Measurements from ENCODE around the gene ANKRA2. TPM values are rescaled to one million over a fixed set of nuclear protein-coding genes. Genes with fewer than 3 reads are reported as not detected.

The ANKRA2 gene
- total RNA-seq, 2 donors from 2014 or later, result 14.2 to 20.5 TPM

DNA sequence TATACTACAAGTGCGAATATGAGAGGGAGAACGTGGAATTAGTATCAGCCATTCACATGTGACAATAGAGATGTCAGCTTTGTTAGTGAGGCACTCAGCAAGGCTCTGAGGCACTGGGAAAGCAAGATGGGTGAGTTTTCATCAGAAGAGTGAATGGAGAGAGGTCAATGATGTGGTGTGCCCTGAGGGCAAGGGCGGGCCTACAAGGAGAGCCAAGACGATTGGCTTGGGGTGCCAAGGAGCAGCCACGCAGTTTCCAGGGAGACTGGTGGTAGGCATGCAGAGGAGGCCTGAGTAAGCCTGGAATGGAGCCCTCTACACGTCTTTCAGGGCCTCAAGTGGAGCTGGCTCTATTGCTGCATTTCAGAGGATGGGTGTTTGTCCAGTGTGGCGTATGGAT, 42.5 kb downstream of the ANKRA2 start:
- no peak overlapping the region for H3K4me3 ChIP-seq (ENCODE audit: low read length)
- no peak overlapping the region for H3K4me3 Mint-ChIP-seq
- no peaks in the 10 kb centered on the region for H3K36me3 ChIP-seq (ENCODE audit: control insufficient read depth, insufficient read depth, low read length)
- peaks cover 4% of the 10 kb centered on the region for H3K4me1 Mint-ChIP-seq
- H3K27ac ChIP-seq (ENCODE audit: low read depth, low read length), result no peak overlapping the region
- no peak overlapping the region for H3K9ac ChIP-seq (ENCODE audit: extremely low read depth, low read length, poor library complexity, severe bottlenecking)
- no peaks in the 10 kb centered on the region for H3K9me3 Mint-ChIP-seq
- TF ChIP-seq, protein P1, sequence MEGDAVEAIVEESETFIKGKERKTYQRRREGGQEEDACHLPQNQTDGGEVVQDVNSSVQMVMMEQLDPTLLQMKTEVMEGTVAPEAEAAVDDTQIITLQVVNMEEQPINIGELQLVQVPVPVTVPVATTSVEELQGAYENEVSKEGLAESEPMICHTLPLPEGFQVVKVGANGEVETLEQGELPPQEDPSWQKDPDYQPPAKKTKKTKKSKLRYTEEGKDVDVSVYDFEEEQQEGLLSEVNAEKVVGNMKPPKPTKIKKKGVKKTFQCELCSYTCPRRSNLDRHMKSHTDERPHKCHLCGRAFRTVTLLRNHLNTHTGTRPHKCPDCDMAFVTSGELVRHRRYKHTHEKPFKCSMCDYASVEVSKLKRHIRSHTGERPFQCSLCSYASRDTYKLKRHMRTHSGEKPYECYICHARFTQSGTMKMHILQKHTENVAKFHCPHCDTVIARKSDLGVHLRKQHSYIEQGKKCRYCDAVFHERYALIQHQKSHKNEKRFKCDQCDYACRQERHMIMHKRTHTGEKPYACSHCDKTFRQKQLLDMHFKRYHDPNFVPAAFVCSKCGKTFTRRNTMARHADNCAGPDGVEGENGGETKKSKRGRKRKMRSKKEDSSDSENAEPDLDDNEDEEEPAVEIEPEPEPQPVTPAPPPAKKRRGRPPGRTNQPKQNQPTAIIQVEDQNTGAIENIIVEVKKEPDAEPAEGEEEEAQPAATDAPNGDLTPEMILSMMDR (conservative IDR thresholded peaks at IDR 0.05), result no peak
- H3K9me3 ChIP-seq (ENCODE audit: control insufficient read depth, low read length), result no peaks in the 10 kb centered on the region
- DNase-seq, result no peak
- H3K27me3 ChIP-seq (ENCODE audit: control insufficient read depth, insufficient read depth, low read length, poor library complexity, severe bottlenecking), result no peaks in the 10 kb centered on the region
- H3K27ac Mint-ChIP-seq, result no peak overlapping the region
- H3K27me3 Mint-ChIP-seq (ENCODE audit: insufficient read depth), result no peaks in the 10 kb centered on the region
- no peaks in the 10 kb centered on the region for H3K36me3 Mint-ChIP-seq (ENCODE audit: low read depth)
- 91 to 94% methylated on average over 6 to 7 of the region's 7 CpGs for WGBS, 2 experiments (ENCODE audit: insufficient coverage in 1 of 2, insufficient read length in 1 of 2)
- H3K4me1 ChIP-seq (ENCODE audit: control insufficient read depth, insufficient read depth, low read length), result no peaks in the 10 kb centered on the region

DNA sequence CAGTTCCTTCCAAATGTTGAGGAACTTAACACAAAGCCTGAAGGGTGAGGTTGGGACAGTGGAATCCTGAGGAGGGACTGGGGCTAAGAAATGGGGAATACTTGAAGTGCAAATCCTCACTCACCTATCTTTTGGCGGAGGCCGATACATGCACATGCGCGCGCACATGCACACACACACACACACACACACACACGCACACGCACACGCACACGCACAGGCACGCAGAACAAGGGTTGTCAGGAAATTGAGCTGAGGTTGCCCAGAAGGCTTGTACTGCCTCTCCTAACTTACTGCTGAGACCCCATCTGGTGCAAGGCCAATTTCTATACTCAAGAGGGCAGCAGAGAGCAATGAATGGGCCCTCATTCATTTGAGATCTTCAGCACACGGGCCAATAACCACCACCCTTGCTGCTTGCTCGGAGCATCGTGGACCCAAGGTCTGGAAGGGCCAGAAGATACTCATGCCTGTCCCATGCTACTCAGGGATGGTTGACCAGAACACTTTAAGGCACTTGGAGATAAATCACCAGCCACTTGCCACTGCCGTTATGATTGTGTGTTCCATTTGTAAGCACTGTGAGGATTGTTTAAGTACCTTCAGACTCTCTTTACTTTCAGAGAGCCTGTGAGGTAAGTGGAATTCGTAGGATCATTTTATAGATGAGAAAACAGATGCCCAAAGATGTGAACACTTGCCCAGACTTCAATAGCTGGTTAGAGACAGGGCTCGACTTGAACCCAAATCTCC, 45.7 kb downstream of the ANKRA2 start:
- WGBS, 2 experiments (ENCODE audit: insufficient coverage in 1 of 2, insufficient read length in 1 of 2), result 33 to 41% methylated on average over 4 to 16 of the region's 16 CpGs
- H3K4me3 Mint-ChIP-seq, result no peak overlapping the region
- no peaks in the 10 kb centered on the region for H3K9me3 Mint-ChIP-seq

DNA sequence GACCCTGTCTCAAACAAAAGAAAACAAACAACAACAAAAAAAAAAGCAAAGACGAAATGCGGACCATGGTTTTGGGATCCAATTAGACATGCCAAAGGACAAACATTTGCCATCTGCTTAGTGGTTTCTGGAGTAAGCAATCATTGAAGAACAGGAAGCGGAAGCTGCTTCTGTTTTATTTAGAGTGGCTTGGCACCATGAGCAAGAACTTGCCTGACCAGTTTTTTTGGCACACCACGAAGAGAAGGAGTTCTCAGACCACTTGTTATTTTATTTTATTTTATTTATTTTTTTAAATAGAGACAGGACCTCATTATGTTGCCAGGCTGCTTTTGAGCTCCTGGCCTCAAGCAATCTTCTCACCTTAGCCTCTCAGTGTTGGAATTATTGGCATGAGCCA, 50.2 kb downstream of the ANKRA2 start:
- WGBS, 2 experiments (ENCODE audit: insufficient coverage in 1 of 2, insufficient read length in 1 of 2), result 93 to 100% methylated on average over 3 to 4 of the region's 4 CpGs

More for the DNA sequence above, 45.7 kb downstream of the ANKRA2 start:
- H3K27ac Mint-ChIP-seq, result no peak overlapping the region
- no peaks in the 10 kb centered on the region for H3K4me1 ChIP-seq (ENCODE audit: control insufficient read depth, insufficient read depth, low read length)
- no peak overlapping the region for H3K27ac ChIP-seq (ENCODE audit: low read depth, low read length)
- no peaks in the 10 kb centered on the region for H3K36me3 Mint-ChIP-seq (ENCODE audit: low read depth)
- H3K4me1 Mint-ChIP-seq, result peaks cover 4% of the 10 kb centered on the region
- H3K36me3 ChIP-seq (ENCODE audit: control insufficient read depth, insufficient read depth, low read length), result no peaks in the 10 kb centered on the region
- H3K9me3 ChIP-seq (ENCODE audit: control insufficient read depth, low read length), result no peaks in the 10 kb centered on the region
- H3K9ac ChIP-seq (ENCODE audit: extremely low read depth, low read length, poor library complexity, severe bottlenecking), result no peak overlapping the region
- H3K27me3 ChIP-seq (ENCODE audit: control insufficient read depth, insufficient read depth, low read length, poor library complexity, severe bottlenecking), result no peaks in the 10 kb centered on the region
- peak; percentile 93 for DNase-seq
- no peaks in the 10 kb centered on the region for H3K27me3 Mint-ChIP-seq (ENCODE audit: insufficient read depth)
- H3K4me3 ChIP-seq (ENCODE audit: low read length), result no peak overlapping the region
- TF ChIP-seq, protein P1 (conservative IDR thresholded peaks at IDR 0.05), result peak; percentile 76

More for the DNA sequence above, 50.2 kb downstream of the ANKRA2 start:
- H3K9me3 ChIP-seq (ENCODE audit: control insufficient read depth, low read length), result no peaks in the 10 kb centered on the region
- H3K4me1 Mint-ChIP-seq, result peaks cover 10% of the 10 kb centered on the region
- no peak overlapping the region for H3K27ac Mint-ChIP-seq
- no peaks in the 10 kb centered on the region for H3K4me1 ChIP-seq (ENCODE audit: control insufficient read depth, insufficient read depth, low read length)
- no peaks in the 10 kb centered on the region for H3K9me3 Mint-ChIP-seq
- H3K27ac ChIP-seq (ENCODE audit: low read depth, low read length), result no peak overlapping the region
- H3K36me3 ChIP-seq (ENCODE audit: control insufficient read depth, insufficient read depth, low read length), result no peaks in the 10 kb centered on the region
- no peak overlapping the region for H3K4me3 ChIP-seq (ENCODE audit: low read length)
- no peak overlapping the region for H3K9ac ChIP-seq (ENCODE audit: extremely low read depth, low read length, poor library complexity, severe bottlenecking)
- no peak for DNase-seq
- no peaks in the 10 kb centered on the region for H3K36me3 Mint-ChIP-seq (ENCODE audit: low read depth)
- H3K27me3 ChIP-seq (ENCODE audit: control insufficient read depth, insufficient read depth, low read length, poor library complexity, severe bottlenecking), result no peaks in the 10 kb centered on the region
- no peaks in the 10 kb centered on the region for H3K27me3 Mint-ChIP-seq (ENCODE audit: insufficient read depth)
- TF ChIP-seq, protein P1 (conservative IDR thresholded peaks at IDR 0.05), result no peak
- H3K4me3 Mint-ChIP-seq, result no peak overlapping the region
